SH-SY5Y (cell line): ENCODE measurements around the gene PRRX2.

Experiments used
- GATA2 ChIP-seq: IDR thresholded peaks from 2 replicates; pipeline ENCODE4 v1.6.1; 2011; ENCODE audit warnings: mild to moderate bottlenecking, low read depth, low read length
- GATA3 ChIP-seq: IDR thresholded peaks from 2 replicates; pipeline ENCODE4 v1.6.1; 2011; ENCODE audit warnings: low read depth, mild to moderate bottlenecking, low read length, moderate library complexity

DNA sequence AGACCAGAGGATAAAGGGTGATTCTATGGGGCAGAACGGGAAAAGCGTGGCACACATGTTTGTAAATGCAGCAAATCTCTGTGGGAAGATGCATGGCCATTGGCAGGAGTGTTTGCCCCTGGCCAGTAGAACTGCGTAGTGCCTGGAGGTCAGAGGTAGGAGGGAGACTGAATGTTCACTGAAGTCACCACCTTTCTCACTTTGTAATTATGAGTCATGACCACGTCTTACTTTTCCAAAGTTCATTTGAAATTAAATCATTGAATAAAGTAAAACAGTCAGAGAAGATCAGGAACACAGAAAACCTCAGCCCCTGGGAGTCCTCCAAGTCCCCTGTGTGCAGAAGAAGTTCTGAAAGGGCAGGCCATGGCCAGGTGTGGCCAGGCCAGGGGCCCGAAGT lies 82.8 kb downstream of the PRRX2 start:
- TF ChIP-seq GATA2 (no peak), GATA3 (no peak)
